T-helper 1 cell (primary cell): ENCODE measurements around the gene ATRNL1.

ENCODE experiments used
- DNase-seq, 5 donors: peaks; one replicate each; pipeline ENCODE4 v3.0.0-alpha.2; 2012 to 2020

The ATRNL1 gene

DNA sequence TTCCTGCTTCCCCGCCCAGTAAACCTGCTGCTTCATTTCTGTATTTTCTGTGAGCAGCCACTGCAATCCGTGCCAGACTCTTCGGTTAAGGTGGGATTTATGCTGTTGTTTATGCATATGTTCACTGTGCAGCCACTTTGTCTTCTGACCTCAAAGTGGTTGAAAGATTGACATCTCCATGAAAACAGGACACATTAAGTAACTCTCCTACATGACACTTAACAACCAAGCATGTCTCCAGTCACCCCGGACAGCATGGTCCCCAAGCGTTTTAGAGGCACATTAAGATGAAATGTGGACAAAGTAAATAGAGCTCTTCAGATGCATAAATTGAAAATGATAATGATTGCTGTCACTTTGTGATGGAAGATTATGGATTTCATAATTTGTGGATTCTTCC is 758.5 kb downstream of the ATRNL1 start:
- no peak for DNase-seq

DNA sequence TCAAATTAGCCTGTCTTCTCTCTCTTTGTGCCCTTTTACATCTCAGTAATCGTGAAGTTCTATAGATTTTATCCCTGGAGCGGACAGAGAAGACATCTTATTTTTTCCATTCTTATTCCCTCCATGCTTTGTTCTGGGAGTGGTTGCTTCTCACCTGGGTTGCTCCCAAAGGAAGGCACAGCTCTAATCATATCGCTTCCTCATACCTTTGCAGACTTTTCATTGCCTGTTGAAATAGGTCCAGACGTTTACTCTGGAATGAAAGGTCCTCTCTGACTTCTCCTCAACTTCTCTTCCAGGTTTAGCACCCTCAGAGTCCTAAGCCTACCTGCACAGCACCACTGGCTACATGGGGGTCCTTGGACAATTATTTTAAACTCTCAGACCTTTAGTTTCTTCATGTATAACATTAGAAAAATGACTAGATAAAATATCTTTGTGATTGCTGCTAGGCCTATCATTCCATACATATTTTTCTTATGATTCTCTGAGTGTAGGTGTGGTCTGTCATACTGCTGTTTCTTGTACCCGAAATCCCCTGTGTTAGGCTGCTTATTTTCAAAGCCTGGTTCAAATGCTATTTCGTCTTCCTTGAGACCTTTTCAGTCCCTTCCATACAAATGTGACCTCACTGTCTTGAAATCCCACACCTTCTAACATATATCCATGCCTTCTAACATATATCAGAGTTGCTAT is 761.7 kb downstream of the ATRNL1 start:
- DNase-seq: no peak

DNA sequence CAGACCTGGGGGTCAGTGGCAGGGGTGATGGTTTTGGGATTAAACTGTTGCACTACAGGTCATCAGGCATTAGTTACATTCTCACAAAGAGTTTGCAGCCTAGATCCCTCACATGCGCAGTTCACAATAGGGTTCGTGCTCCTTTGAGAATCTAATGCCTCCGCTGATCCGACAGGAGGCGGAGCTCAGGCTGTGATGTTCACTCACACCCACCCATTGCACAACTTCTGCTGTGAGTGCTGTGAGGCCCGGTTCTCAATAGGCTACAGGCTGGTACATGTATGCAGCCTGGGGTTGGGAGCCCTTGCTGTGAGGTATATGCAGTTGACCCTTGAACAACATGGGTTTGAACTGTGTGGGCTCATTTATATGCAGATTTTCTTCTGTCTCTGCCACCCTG is 763.4 kb downstream of the ATRNL1 start:
- DNase-seq: no peak

DNA sequence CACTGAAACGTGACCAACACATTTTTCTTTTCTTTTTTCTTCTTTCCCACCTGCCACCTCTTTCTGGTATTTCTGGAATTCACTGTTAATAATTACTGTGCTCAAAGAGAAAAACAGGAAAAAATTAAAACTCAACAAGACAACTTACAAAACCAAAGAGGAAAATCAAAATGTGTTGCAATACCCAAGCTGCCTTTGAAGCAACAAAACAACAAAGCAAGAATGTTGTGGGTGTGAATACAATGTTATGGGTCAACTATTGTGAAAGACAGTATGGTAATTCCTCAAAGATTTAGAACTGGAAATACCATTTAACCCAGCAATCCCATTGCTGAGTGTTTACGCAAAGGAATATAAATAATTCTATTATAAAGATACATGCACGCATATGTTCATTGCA is 764.7 kb downstream of the ATRNL1 start:
- DNase-seq: no peak

DNA sequence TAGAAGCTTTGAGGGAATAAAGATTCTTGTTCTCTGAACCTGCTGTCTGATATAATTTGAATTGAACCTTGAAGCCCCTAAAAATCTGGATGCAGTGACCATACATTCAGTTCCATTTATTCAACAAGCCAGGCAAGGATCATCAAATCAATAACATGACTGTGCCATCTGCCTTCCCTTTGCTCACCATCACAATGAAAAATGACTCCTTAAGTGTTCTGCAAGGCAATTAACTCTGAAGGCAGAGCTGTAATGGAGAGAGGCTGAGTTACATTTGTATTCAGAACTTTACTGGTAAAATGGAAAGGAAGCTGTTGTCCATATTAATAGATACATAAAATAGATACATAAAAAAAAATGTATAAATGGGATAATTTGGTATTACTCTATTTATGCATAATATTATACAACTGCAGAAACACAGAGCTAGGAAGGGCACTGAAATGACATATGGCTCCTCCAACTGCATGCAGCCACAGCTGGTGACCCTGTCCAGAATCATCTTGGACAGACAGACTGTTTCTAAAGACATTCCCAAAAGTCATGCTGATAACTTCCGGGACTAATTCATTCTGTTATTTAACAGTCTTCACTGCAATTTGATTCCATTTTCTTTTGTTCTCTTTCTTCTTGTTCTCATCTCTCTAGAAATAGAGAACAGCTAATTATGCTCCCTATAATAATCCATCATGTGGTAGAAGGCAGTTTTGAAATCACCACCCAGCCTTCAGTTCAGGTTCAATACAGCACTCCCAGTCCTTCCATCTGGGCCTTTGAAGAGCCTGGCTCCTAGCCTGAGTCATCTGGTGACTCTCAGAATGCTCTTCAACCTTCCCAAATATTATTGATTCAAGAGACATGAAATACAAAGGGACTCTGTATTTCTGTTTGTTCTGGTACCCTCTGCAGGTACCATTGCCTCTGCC is 767.3 kb downstream of the ATRNL1 start:
- no peak for DNase-seq

DNA sequence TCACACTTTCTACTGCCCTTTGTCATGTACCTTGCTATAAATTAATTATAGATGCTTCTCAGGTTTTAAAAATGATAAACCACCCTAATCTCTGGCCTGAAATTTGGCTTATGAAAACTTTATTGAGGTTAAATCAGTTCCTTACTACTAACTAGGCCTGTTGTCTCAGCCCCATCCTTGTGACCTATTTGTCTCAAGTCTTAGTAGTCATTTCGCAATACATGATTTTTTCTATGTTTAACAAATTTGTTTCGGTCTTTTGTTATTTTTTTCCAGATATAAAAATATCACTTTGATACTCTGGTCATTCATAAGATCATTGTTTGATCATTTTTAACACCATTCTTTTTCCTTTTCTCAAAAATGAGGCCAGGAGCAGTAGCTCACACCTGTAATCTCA is 768.3 kb downstream of the ATRNL1 start:
- DNase-seq: no peak

DNA sequence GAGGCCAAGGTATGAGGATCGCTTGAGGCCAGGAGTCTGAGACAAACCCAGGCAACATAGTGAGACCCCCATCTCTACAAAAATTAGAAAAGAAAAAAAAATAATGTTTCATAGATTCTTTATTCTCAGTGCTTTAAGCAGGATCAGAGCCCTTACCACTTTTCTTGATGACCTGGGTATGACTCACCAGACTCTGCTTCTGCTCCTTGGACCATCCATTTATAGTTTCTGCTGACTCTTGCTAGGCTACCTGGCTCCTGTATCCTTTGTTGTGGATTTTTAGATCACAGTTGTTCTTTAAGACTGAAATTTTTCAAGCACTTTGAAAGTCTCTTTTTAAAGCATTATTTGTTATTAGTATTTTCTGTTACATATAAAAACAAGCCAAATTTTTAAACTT is 768.7 kb downstream of the ATRNL1 start:
- DNase-seq: no peak

DNA sequence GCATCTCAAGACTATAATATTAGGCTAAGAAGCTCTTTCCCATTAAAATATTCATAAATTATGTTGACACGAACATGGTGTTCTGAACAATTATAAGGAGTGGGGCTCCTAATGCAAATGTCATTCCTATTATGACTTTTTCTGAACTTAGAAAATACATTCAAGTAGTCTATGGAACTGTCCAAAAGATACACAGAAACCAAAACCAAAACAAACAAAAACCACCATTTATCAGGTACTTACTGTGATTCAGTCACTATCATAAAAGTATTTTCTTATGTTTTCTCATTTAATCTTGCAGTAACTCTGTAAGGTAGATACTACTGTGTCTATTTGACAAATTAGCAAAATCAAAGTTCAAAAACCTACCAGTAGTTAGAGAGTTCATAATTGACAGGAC is 773.0 kb downstream of the ATRNL1 start:
- DNase-seq: no peak

DNA sequence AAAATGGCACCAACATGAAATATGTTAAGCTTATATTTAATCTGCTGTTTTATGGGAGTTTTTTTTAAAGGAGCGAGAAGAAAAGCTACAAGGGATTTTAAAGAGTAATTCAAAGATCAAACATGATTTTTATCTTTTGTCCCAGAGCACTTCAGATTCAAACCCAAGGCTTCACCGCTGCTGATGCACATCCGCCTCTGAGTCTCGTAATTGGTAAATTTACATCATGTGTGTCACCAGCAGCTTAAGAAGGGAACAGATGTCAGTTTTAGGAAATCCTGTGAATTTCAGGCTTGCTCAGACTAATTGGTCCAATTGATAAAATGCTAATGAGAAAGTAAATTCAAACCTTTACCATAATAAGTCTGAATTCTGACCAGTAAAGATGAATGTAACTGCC is 773.5 kb downstream of the ATRNL1 start:
- DNase-seq: no peak

DNA sequence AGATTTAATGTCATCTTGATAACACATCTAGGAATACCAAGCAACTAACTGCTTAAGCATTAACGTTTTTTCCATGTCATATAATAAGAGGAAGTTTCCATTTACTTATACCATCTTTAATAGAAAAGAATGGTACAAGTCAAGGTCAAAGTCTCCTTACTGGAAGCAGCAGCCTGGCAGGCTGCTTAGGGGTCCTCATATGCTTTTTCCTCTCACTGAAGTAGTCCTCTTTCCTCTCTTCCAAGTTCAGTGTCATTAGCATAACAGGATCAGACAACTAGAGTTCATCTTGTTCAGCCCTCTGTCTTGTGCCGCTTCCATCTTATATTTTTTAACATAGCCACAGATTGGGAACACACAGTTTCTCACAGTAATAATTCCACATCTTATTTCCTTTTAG is 774.1 kb downstream of the ATRNL1 start:
- no peak for DNase-seq

DNA sequence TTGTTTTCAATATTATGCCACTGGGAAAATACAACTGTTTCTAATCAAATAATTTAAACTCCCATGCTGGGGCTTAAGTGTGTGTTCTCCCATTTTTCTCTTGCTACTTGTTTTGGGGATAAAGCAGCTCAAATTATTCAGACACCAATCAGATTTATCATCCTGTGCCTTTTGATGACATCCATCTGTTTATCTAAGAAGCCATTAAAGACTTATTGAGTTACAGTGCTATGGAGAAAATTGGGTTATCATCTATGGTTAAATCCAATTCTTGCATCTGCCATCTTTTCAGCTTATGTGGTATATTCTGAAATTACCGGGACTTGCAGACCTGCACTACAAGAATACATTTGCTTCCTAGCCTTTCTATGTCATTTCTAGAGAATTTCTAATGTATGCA is 778.7 kb downstream of the ATRNL1 start:
- DNase-seq: no peak

DNA sequence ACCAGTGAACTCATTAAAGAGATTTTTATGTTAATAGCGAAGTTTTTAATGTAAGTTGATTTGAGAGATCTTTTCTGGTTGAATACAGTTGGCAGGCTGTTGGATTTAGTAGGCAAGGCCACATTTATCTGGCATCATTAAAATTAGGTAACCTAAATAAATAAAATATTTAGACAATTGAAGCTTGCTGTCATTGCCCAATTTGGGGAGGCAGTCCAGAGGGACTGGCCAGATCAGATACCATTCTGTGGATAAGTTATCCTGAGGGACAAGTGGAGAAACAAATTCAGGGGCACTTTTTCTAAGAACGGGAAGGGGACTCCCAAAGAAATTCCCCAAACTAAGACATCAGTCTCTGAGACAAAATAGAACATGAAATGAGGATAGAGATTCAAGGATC is 782.0 kb downstream of the ATRNL1 start:
- DNase-seq: no peak

DNA sequence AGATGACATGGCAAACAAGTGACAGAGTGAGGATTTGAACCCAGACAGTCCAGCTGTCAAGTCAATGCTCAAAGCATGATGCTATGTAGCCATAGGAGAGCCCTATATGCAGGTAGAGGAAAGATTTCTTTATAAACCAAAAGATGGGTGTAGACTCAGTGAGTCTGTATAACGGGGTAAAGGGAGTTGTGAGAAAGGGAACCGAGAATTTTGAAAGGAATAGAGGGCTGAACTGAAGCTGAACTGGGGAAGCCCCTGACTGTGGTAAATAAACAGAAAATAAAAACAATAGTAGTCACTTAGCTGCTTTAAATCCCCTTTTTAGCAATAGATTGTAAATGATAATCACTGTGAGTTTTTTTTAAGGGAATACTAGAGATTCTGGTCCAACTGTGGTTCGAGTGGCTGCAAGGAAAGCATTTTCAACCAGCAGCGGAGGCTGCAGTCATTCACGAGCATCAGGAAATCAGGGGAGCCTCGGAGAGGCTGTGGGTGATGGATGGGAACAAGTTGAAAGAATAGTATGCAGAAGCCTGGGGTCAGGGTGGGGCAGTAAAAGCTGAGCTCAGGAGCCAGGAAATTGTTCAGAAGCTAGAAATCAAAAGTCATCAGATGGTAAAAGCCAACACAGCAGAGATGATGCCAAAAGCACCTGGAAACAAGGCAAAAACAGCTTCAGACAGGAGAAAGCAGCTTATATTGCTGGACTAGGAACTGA is 786.4 kb downstream of the ATRNL1 start:
- DNase-seq: no peak

DNA sequence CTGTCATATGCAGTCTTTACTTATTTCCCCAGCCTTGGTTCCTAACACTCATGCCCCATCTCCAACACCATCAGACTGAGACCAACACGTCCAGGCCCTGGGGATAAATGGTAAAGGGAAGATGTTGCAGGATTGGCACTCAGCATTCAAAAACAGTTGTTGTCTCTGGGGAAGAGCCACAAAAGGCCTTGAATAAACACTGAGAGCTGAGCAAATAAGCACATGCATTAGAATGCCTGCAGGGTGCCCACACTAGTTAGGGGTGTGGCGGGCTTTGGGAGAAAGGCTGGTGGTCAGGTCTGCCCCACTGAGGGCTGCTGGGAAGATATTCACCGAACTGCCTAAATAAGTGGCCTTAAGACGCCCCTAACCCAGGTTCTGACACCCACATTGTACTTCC is 788.9 kb downstream of the ATRNL1 start:
- DNase-seq: no peak

DNA sequence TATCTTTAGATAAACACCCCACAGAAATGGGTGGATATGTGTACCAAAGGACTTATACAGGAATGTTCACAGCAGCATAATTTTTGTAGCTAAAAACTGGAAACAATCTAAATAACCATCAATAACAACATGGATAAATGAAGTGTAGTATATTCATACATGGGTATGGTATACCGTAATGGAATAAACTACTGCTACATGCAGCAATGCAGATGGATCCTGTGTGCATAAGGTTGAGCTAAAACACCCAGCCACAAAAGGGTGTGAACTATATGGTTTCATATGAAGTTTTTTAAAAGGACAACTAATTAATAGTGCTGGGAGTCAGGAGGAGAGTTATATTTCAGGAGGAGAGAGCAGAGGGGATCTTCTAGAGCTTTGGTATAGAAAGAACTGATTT is 790.2 kb downstream of the ATRNL1 start:
- no peak for DNase-seq

DNA sequence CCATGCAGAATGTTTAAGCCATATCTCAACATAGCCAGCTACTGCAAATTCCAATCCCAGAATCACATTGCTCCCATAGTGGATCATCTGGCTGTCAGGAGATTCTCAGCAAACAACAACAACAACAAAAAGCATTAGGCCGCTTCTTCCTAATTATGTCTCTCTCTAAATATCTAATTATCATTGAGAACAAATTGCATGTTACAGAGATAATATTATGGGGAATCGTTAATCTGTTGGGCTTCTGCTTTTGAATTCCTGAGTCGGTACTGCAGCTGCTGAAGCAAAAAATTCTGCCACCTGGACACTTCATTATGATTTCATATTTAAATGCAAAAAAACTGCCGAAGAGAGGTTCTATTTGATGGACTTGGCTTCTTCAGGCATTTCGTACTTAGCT is 791.2 kb downstream of the ATRNL1 start:
- DNase-seq: no peak

DNA sequence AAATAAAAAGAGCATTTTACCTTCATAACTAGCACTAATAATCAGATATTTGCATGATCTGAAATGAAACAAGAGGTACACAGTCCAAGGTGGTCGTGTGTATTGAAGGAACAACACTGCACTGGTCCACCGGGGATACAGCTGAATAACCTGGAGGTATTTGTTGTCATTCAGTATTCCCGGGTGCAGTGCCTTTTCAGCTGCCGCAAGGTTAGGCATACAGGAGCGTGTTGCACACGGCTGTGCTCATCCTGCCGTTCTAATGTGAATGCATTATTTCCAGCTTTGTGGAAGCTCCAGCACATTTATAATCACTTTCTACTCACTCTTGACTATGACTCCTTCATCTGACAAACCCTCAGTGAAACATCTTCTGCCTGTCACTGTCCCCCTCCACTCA is 802.0 kb downstream of the ATRNL1 start:
- DNase-seq: no peak

DNA sequence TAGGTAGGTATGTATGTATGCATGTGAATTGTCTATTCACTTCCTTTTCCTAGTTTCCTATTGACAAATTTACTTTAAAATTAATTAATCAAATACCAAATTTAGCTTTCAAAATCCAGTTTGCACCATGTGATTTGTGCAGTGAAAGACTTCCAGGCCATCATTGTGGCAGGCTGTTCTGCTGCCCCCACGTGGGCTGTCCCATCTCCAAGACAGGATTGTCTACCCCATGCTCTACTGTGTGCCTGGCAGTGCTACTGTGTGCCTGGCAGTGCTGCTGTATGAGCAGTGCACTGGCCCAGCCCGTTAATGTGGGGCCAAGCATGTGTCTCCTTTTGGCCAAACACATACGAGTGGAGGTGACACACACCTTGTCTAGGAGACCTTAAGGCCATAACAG is 805.1 kb downstream of the ATRNL1 start:
- no peak for DNase-seq

DNA sequence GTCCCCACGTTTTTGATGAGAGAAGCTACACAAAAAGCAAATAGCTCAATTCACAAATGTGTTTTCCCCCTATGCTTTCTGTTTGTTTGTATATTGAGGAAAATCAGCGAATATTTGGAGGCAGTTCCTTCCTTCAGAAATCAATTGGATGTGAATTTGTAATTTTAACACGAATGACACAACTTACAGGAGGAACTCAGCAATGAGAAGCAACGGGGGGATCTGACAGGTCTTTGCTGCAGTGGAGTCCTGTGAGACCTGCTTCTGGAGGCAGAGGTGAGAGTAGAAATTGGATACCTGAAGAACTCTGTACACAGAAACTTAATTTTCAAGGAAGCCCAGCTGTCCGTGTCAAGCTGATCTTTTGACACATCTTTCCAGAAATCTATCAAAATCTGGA is 809.4 kb downstream of the ATRNL1 start:
- no peak for DNase-seq

DNA sequence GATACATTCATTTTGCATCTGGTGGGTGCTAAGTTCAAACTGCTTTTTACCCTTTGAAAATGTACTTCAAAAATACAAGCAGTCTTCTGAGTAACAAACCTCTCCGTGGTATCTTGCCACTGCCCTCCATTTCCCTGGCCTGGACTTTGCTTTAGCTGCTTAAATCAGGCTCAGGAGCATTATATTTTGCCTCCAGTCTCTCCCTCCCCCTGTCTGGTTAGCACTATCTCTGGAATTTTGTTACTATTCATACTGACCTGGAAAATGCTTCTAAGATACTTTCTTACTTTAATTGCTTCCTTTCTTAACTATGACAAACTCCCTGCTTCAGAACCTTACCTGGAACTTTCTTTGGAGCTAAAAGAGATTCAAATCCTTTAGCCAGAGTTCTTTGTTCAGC is 810.0 kb downstream of the ATRNL1 start:
- no peak for DNase-seq

DNA sequence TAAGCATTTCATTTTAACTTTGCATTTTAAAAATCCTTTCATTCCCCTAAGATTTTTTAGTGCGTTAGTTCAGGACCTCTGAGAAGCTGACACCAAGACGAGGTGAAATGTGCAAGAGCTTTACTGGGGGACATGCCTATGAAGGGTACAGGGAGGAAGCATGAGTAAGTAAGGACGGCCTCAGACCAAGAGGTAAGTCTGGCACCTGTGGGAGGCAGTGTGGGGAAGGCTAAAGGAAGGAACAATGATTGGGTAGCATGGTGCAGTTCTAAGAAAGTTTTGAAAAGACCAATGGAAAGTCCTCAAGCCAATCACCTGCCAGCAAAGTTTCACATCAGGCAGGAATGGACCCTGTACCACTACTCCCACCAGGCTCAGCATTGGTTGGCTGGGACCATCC is 810.7 kb downstream of the ATRNL1 start:
- no peak for DNase-seq

DNA sequence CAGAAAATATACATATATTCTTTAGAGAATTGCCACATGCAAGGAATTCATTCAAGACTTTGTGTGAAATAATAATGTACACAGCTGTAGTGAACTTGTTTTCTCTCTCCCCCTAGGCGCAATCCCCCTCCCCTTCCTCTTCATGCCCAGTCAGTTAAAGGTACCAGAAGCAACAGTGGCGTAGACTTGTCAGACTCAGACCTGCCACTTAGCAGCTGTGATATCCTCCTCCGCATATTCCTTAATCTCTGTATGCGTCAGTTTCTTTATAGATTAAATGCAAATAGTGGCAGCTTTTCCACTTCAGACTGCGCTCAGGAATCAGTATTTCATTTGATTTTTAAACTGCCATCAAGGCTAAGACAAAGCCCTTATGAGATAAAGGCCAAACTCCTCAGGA is 815.9 kb downstream of the ATRNL1 start:
- DNase-seq: no peak

DNA sequence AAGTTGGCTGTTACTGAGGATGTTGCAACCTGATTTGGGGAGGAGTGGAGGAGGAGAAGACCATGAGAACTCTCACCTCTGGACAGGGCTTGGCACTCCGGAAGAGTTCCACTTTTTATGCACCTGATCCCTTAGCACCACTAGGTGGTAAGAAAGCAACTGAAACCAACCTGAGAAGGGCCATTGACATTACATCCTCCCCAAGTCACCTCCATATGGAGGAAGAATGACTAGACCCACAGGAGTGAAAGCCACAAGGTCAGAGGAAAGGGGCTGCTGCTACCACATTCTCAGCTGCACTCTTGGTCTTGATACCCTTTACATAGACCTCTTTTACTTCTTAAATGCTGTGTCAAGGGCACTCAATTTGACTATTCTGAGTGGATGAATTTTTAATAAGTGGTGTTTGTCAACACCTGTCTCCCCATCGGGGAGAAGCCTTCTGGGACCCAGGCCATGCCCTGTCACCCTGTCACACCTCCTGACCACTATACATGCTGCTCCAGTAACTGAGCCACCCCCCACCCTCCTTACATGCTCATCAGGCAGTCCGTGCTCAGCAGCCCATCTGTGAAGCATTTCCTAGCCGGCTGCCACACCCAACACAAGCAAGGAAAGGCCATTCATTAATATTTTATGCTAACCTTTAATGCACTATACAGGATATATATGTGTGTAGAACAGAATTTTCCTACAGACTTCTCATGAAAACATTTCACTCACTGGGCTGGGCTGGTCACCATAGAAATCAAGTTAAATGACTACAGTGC is 817.0 kb downstream of the ATRNL1 start:
- DNase-seq: no peak
